Measurements from ENCODE around the gene PHEX.

- TF ChIP-seq RAD21 (IDR thresholded peaks at IDR 0.05; ENCODE audit: low read depth), result no peak
- TF ChIP-seq EP300 (IDR thresholded peaks at IDR 0.05; ENCODE audit: borderline replicate concordance), result no peak
- TF ChIP-seq NFIC (IDR thresholded peaks at IDR 0.05), result no peak
- TF ChIP-seq MAX (IDR thresholded peaks at IDR 0.05), result no peak
- TF ChIP-seq FOXM1 (IDR thresholded peaks at IDR 0.05; ENCODE audit: borderline replicate concordance, low read depth), result no peak
- TF ChIP-seq YY1 (IDR thresholded peaks at IDR 0.05; ENCODE audit: low read depth), result no peak
- no peak for TF ChIP-seq REST (IDR thresholded peaks at IDR 0.05; ENCODE audit: low read depth)
- no peak for TF ChIP-seq CREB1 (IDR thresholded peaks at IDR 0.05; ENCODE audit: low read depth)
- no peak for TF ChIP-seq TAF1 (IDR thresholded peaks at IDR 0.05; ENCODE audit: low read depth)
- no peak for TF ChIP-seq ZBTB7A (IDR thresholded peaks at IDR 0.05; ENCODE audit: low read depth)
These were observed 5.4 kb upstream of the PHEX start for GRCh38 chrX:22026731-22027130.

Data from Ishikawa (cell line).